Mucosa of descending colon (tissue), 3 donors: ENCODE data around the gene PHF2. TPM values are rescaled to one million over a fixed set of nuclear protein-coding genes. Genes with fewer than 3 reads are reported as not detected.

ENCODE experiments used
- ATAC-seq: fragments of 200-7000 bp; cut with Tn5 transposase; one replicate; pipeline ENCODE4 v1.9.1; 2020; ENCODE audit warnings: mild to moderate bottlenecking, moderate library complexity
- DNase-seq, 3 donors: peaks; one replicate each; pipeline ENCODE4 v3.0.0-alpha.2; 2020
- H3K36me3 ChIP-seq: fragments of 200-600 bp; one replicate; pipeline ENCODE4 v1.8.0; 2021; ENCODE audit warnings: low read depth, mild to moderate bottlenecking
- H3K4me1 ChIP-seq: fragments of 200-600 bp; one replicate; pipeline ENCODE4 v1.8.0; 2021; ENCODE audit warnings: low read depth, mild to moderate bottlenecking
- H3K4me3 ChIP-seq: fragments of 200-600 bp; one replicate; pipeline ENCODE4 v1.8.0; 2021; ENCODE audit warnings: mild to moderate bottlenecking
- H3K9me3 ChIP-seq: fragments of 200-600 bp; one replicate; pipeline ENCODE4 v1.8.0; 2021; ENCODE audit warnings: mild to moderate bottlenecking
- CTCF ChIP-seq: fragments of 200-600 bp; IDR thresholded peaks from one replicate; pipeline ENCODE4 v1.8.0; 2022; ENCODE audit warnings: antibody characterized with exemption, mild to moderate bottlenecking
- intact Hi-C, 2 donors: fragments of 100-400 bp; cut with DNase I in 1 of 2; cut with micrococcal nuclease in 1 of 2; formaldehyde crosslinking; loops; one replicate each; pipeline versions ENCODE4 v1.11.0 to v1.11.1; 2022; cut with DNase I, micrococcal nuclease
- total RNA-seq, 3 donors: library from RNA; stranded (reverse); fragmentation: NEBNext Ultra II Directional in 2 of 3; extraction: Animal tissue kit (Norgen Biotek cat#: 25700) in 2 of 3; gene quantifications; one replicate each; pipeline versions ENCODE4 v1.2.1 to v1.2.4, GENCODE V29; 2021 to 2023
- donor health status: DM: no; HTN: no; CAD: no; lungs with moderate emphysema.
- donor health status: DM: no; HTN: no; CAD: no.
- donor health status: DM: no; HTN: yes; CAD: no.

PHF2 gene
- total RNA-seq, 3 donors from 2014 or later, result 19.1 to 42.9 (median 21.7) TPM

GRCh38 chr9:93633492-93634221 lies 57.3 kb downstream of the PHF2 start:
- ATAC-seq (no peak), DNase-seq (no peak)
- no peak overlapping the region for H3K4me3 ChIP-seq
- intact Hi-C loops, result no loop called here
- H3K9me3 ChIP-seq, result no peaks in the 10 kb centered on the region
- peaks cover 4% of the 10 kb centered on the region for H3K36me3 ChIP-seq
- H3K4me1 ChIP-seq, result no peaks in the 10 kb centered on the region
- no peak for TF ChIP-seq CTCF

- ATAC-seq (no peak), DNase-seq (no peak)
- no peaks in the 10 kb centered on the region for H3K4me1 ChIP-seq
- TF ChIP-seq CTCF, result no peak
- peaks cover 4% of the 10 kb centered on the region for H3K36me3 ChIP-seq
- intact Hi-C loops, result no loop called here
- no peaks in the 10 kb centered on the region for H3K9me3 ChIP-seq
- no peak overlapping the region for H3K4me3 ChIP-seq
These were observed 58.2 kb downstream of the PHF2 start for GRCh38 chr9:93634311-93635185.

GRCh38 chr9:93635186-93636107 lies 59.1 kb downstream of the PHF2 start:
- Histone ChIP-seq H3K9me3 (no peaks in the 10 kb centered on the region), H3K4me3 (no peak overlapping the region), H3K4me1 (no peaks in the 10 kb centered on the region), H3K36me3 (peaks cover 4% of the 10 kb centered on the region)
- TF ChIP-seq CTCF, result no peak
- intact Hi-C loops, result no loop called here
- ATAC-seq, result no peak
- DNase-seq, result no peak

- H3K4me1 ChIP-seq, result no peaks in the 10 kb centered on the region
- no peaks in the 10 kb centered on the region for H3K9me3 ChIP-seq
- TF ChIP-seq CTCF, result no peak
- peaks cover 4% of the 10 kb centered on the region for H3K36me3 ChIP-seq
- no peak for ATAC-seq
- H3K4me3 ChIP-seq, result no peak overlapping the region
- no peak for DNase-seq
- intact Hi-C loops, result no loop called here
These were observed 59.8 kb downstream of the PHF2 start for GRCh38 chr9:93636172-93636661.

- no peak for DNase-seq
- Histone ChIP-seq H3K4me1 (no peaks in the 10 kb centered on the region), H3K36me3 (peaks cover 4% of the 10 kb centered on the region), H3K4me3 (no peak overlapping the region), H3K9me3 (no peaks in the 10 kb centered on the region)
- TF ChIP-seq CTCF, result no peak
- intact Hi-C loops, result no loop called here
- no peak for ATAC-seq
These were observed 60.3 kb downstream of the PHF2 start for GRCh38 chr9:93636667-93637066.
